GM04503 (cell line): Measurements from ENCODE around the gene IFI35.
"Not testable (repeated sequence)": the region's sequence is repeated elsewhere in the genome, so short reads cannot be mapped to it uniquely, and the experiment has no call there.

Source experiments
- DNase-seq: peaks from one replicate; pipeline ENCODE4 v3.0.0-alpha.2; 2012; ENCODE audit warnings: low read depth

Gene IFI35

GRCh38 chr17:42997984-42998938 is 8.3 kb upstream of the IFI35 start, which contains the start of gene RPL27:
RPL27 (plus strand) TSS chr17:42998419; CDS start chr17:42998751, 332 bp downstream.
- peak; percentile 99 for DNase-seq

GRCh38 chr17:42999003-42999525 is 7.5 kb upstream of the IFI35 start:
- DNase-seq, result no peak

DNA sequence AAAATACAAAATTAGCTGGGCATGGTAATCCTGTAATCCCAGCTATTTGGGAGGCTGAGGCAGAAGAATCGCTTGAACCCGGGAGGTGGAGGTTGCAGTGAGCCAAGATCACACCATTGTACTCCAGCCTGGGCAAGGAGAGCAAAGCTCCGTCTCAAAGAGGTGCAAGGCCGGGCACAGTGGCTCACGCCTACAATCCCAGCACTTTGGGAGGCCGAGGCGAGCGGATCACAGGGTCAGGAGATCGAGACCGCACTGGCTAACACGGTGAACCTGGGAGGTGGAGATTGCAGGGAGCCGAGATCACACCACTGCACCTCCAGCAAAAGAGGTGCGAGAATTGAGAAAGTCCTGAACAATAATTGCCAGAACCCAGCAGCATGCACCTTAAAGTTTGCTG is 5.7 kb upstream of the IFI35 start:
- not testable (repeated sequence) for DNase-seq

GRCh38 chr17:43003542-43004172 is 2.9 kb upstream of the IFI35 start:
- no peak for DNase-seq

- no peak for DNase-seq
Measured at GRCh38 chr17:43010667-43011308, 4.2 kb downstream of the IFI35 start.

GRCh38 chr17:43011728-43012472 is 5.3 kb downstream of the IFI35 start:
- no peak for DNase-seq

- no peak for DNase-seq
Measured at GRCh38 chr17:43013296-43013695, 6.7 kb downstream of the IFI35 start.

DNA sequence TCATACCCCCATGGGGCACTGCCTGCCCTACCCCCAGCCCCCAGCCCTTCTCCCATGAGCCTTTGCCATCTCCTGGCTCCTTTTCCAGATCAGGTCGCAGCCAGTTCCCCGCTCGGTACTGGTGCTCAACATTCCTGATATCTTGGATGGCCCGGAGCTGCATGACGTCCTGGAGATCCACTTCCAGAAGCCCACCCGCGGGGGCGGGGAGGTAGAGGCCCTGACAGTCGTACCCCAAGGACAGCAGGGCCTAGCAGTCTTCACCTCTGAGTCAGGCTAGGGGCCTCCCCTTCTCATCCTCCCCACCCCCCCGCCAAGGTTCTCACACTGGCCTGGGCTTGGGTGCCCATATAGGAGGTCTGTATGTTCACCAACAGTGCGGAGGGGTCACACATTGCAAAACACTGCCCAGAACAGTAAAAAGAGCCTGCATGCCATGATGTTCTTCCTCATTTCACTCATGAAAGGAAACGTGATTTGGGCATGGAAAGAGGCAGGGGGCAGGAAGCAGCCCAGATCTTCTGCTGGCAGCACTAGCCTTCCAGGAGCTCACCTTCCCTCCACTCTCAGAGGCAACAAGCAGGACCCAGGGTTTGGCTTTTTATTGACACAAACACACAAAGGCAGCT is 7.5 kb downstream of the IFI35 start:
- no peak for DNase-seq

DNA sequence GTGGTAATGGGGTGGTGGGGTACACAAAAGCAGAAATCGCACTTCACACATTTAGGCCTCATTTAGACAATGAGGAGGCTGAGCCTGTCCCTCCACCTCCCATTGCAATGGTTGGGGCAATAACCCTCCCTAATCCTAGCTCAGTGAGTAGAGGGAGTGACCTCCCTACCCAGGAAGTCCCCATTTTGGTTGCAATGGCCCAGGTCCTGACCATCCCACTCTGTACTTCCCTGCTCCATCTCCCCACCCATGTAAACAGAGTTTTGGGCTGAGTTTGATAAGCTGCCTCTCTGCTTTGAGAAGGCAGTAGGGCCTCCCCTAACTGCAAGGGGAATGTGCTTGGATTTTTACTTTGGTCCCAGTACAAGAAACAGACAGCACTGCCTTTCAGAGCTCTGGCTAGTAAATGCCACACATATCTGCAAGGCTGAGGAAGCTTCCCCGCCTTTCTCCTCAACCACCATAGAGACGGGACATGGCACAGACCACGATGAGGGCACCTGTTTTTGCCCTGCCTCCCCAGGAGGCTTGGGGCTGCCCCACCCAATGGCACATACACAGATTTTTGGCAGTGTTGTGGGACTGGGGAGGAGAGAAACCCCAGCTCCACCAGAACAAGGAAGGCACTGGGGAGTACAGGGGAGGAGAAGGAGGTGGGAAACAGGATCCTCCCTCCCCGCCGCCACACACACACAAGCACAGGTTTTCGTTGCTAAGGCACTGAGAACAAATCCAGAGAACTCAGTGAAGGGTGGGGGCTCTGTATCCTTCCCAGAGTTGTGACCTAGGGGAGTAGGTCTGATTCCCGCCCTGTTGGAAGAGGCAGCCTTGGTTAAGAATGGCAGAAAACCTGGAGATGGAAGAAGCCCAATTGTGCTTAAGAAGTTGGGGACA is 8.3 kb downstream of the IFI35 start:
- DNase-seq, result no peak

DNA sequence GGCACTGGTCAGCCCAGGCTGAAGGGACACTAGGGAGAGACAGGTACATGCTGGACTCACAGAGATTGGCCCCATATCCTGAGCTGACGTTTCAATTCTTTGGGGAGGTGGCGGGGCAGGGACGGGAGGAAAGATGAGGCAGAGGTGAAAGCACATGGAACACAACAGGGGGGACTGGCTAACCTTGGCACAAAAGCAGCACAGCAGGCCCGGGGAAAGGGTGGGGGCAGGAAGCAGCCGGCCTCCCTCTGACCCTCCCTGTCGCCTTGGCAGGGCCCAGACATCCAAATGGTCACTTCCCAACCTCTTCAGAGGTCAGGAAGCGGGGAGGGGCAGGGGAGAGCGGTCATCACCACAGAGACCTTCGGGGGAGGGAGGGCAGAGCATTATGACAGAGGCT is 9.0 kb downstream of the IFI35 start:
- no peak for DNase-seq

DNA sequence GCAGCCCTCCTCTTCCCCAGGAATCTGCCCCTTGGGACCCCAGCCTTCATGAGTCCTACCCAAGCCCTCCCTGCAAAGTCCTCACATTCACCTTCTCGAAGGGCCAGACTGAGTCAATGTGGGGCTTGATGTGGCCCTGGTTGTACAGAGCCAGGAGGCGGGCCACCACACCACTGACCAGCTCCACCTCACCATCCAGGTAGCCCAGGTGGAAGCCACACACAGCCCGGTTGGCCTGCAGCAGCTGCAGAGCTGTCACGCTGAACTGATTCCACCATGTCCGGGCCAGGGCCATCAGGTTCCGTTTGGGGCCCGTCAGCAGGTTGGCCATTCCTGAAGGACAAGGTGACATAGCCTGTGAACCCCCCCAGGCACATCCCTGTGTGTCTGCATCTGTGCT is 9.6 kb downstream of the IFI35 start:
- no peak for DNase-seq

DNA sequence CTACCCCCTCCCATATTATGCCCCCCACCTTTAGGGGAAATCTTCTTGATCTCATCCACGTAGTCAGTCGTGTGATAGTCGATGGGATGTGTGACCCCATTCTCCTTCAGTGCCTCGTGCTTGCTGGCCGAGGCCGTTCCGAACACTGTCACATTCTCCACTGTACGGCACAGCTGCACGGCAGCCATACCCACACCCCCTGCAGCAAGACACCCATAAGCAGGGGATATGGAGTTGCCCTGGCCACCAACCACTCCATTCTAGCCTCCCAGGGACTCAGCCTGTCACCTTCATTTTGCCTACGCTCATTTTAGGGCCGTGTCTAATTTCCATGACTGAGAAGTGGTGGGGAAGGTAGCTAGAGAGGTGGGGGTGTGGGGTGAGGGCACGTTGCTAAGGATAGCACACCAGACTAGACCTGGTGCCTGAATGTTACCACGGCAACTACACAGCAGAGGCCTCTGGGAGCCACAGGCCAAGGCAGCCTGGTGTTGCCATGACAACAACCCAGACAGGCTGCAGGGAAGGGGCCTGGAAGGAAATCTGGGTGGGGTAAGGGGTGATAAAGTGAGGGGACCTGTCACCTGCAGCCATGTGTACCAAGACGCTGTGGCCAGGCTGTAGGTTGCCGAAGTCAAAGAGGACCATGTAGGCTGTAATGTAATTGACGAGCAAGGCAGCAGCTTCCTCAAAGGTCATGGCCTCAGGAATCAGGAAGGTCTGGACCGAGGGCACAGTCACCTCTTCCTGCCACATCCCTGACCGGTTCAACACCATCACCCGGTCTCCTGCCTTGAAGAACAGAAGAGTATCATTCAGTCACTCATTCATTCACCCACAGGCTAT is 11.6 kb downstream of the IFI35 start:
- DNase-seq, result no peak

GRCh38 chr17:43018932-43019331 is 12.3 kb downstream of the IFI35 start:
- DNase-seq, result no peak

GRCh38 chr17:43019418-43019817 is 12.8 kb downstream of the IFI35 start:
- no peak for DNase-seq

GRCh38 chr17:43020030-43020621 is 13.5 kb downstream of the IFI35 start:
- no peak for DNase-seq

- peak; percentile 59 for DNase-seq
Measured at GRCh38 chr17:43020789-43021740, 14.5 kb downstream of the IFI35 start.

GRCh38 chr17:43021741-43022512 is 15.3 kb downstream of the IFI35 start, which contains the start of gene VAT1:
VAT1 (minus strand) TSS chr17:43022385; CDS start chr17:43022322, 63 bp downstream.
- no peak for DNase-seq
